Activated B cell treated with CpG ODN at 0.5 μM for 24 hours (primary cell): ENCODE results near the gene CNGB1. TPM values are rescaled to one million over a fixed set of nuclear protein-coding genes. Genes with fewer than 3 reads are reported as not detected.
"Not testable (repeated sequence)": the region's sequence is repeated elsewhere in the genome, so short reads cannot be mapped to it uniquely, and the experiment has no call there.

ENCODE experiments used
- ATAC-seq: fragments of 200-7000 bp; cut with Tn5 transposase; one replicate; pipeline ENCODE4 v1.10.0; 2021; ENCODE audit warnings: low read depth, mild to moderate bottlenecking, moderate library complexity
- CTCF ChIA-PET: fragments of 350-600 bp; sonication (Branson Sonifier 250); formaldehyde crosslinking; loops from one replicate; lab custom pipeline; 2021; ENCODE audit warnings: antibody characterized with exemption; lab: Charles Lee
- POLR2A ChIA-PET: fragments of 350-600 bp; sonication (Branson Sonifier 250); formaldehyde crosslinking; loops from one replicate; lab custom pipeline; 2021; ENCODE audit warnings: antibody characterized with exemption; lab: Charles Lee
- DNase-seq: peaks from one replicate; pipeline ENCODE4 v3.0.0; 2022
- H3K27ac Mint-ChIP-seq: one replicate; pipeline ENCODE4 v1.8.0; 2020; ENCODE audit warnings: mixed read lengths
- H3K27me3 Mint-ChIP-seq: one replicate; pipeline ENCODE4 v1.8.0; 2021; ENCODE audit warnings: mixed read lengths
- H3K36me3 Mint-ChIP-seq: one replicate; pipeline ENCODE4 v1.8.0; 2021; ENCODE audit warnings: low read depth, mixed read lengths
- H3K4me1 Mint-ChIP-seq: one replicate; pipeline ENCODE4 v1.8.0; 2021; ENCODE audit warnings: mixed read lengths
- H3K4me3 Mint-ChIP-seq: one replicate; pipeline ENCODE4 v1.8.0; 2020; ENCODE audit warnings: mild to moderate bottlenecking, mixed read lengths
- H3K9me3 Mint-ChIP-seq: one replicate; pipeline ENCODE4 v1.8.0; 2020; ENCODE audit warnings: mixed read lengths
- CTCF ChIP-seq: fragments of 200-600 bp; IDR thresholded peaks from one replicate; pipeline ENCODE4 v1.8.0; 2022; ENCODE audit warnings: antibody characterized with exemption, mild to moderate bottlenecking
- intact Hi-C: fragments of 100-400 bp; cut with micrococcal nuclease; formaldehyde crosslinking; loops from one replicate; pipeline ENCODE4 v1.15.1; 2024
- total RNA-seq: library from RNA; stranded (reverse); gene quantifications from 2 replicates; pipeline ENCODE4 v1.2.3, GENCODE V29; 2022

Gene CNGB1
- total RNA-seq, 1 donor from 2014 or later: not detected

- TF ChIP-seq CTCF: no peak
- no peaks in the 10 kb centered on the region for H3K9me3 Mint-ChIP-seq
- ChIA-PET CTCF (interaction anchor here (1.2 kb wide), 1 partner anchor 229 kb away, joined by 3 read pairs; no protein-coding TSS in a partner anchor), POLR2A (no interaction called here)
- no peak for ATAC-seq
- intact Hi-C loops: loop anchor here (5.0 to 10.0 kb wide), 2 partner anchors 410 to 858 kb away; no protein-coding TSS in a partner anchor
- H3K36me3 Mint-ChIP-seq: no peaks in the 10 kb centered on the region
- H3K4me3 Mint-ChIP-seq: no peak overlapping the region
- H3K27me3 Mint-ChIP-seq: peaks cover 21% of the 10 kb centered on the region
- no peak overlapping the region for H3K27ac Mint-ChIP-seq
- no peak for DNase-seq
- peaks cover 3% of the 10 kb centered on the region for H3K4me1 Mint-ChIP-seq
Measured at GRCh38 chr16:57897053-57897784, 73.7 kb downstream of the CNGB1 start.

- H3K27me3 Mint-ChIP-seq: peaks cover 22% of the 10 kb centered on the region
- H3K4me1 Mint-ChIP-seq, POLR2A ChIA-PET, H3K4me3 Mint-ChIP-seq, H3K27ac Mint-ChIP-seq, ATAC-seq, H3K36me3 Mint-ChIP-seq, H3K9me3 Mint-ChIP-seq, DNase-seq: not testable (repeated sequence)
- intact Hi-C loops: loop anchor here (5.0 to 10.0 kb wide), 2 partner anchors 412 to 860 kb away; no protein-coding TSS in a partner anchor
- CTCF ChIA-PET: interaction anchor here (0.7 kb wide), 1 partner anchor 299 kb away, joined by 3 read pairs; no protein-coding TSS in a partner anchor
Measured at GRCh38 chr16:57895081-57895547, 75.8 kb downstream of the CNGB1 start.

DNA sequence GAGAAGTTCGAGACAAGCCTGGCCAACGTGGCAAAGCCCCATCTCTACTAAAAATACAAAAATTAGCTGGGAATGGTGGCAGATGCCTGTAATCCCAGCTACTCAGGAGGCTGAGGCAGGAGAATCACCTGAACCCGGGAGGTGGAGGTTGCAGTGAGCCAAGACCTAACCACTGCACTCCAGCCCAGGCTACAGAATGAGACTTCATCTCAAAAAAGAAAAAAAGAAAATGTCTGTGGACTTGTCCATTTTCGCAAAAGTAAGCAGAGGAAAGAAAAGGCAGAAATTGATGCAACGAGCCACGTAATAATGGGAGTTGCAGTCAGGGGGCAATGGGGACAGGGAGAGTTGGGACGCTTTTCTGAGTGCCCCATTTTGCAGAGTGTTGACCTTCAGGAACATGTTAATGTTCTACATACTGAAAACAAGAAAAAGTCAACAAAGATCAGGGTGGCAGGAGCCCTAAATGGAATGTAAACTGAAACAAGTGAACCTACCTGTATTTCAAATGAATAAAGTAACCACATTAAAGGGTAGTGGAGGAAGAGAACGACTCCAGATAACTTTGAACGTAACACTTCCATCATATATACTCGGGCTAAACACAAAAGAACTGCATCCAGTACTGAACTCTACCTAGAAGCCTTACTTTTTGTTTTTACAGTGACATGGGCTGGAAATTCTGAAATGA is 76.4 kb downstream of the CNGB1 start:
- no peak for TF ChIP-seq CTCF
- Mint-ChIP-seq H3K36me3 (no peaks in the 10 kb centered on the region), H3K9me3 (no peaks in the 10 kb centered on the region), H3K4me3 (no peak overlapping the region), H3K27ac (no peak overlapping the region), H3K4me1 (peaks cover 3% of the 10 kb centered on the region), H3K27me3 (peaks cover 19% of the 10 kb centered on the region)
- CTCF ChIA-PET: interaction anchor here (0.7 kb wide), 1 partner anchor 299 kb away, joined by 3 read pairs; no protein-coding TSS in a partner anchor
- DNase-seq (no peak), ATAC-seq (no peak)
- POLR2A ChIA-PET: no interaction called here
- intact Hi-C loops: loop anchor here (5.0 to 10.0 kb wide), 2 partner anchors 413 to 860 kb away; no protein-coding TSS in a partner anchor

DNA sequence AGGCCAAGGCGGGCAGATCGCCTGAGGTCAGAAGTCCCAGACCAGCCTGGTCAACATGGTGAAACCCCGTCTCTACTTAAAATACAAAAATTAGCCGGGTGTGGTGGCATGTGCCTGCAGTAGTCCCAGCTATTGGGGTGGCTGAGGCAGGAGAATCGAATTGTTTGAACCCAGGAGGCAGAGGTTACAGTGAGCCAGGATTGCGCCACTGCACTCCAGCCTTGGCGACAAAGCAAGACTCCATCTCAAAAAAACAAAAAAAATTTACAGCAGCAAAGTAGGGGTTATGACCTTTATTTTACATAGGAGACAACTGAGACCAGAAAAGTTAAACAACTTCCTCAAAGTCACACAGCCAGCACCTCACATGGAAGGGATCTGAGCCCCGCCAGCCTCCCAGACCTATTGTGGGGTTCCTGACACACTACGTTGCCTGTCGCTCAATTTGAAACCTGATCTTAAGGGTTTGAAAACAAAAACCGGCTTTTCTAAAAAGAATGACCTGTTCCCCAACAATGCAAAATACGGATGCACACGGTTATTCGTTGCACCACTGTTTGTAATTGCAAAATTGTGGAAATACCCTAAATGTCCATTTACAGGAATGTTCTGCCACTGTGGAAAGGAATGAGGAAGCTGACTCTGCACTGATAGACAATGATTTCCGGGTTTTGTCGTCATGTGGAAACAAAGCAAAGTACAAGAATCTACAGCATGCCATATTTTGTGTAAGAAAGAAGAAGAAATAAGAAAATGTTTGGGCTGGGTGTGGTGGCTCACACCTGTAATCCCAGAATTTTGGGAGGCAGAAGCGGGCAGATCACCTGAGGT is 77.2 kb downstream of the CNGB1 start:
- Mint-ChIP-seq H3K4me3 (no peak overlapping the region), H3K27ac (no peak overlapping the region), H3K4me1 (peaks cover 3% of the 10 kb centered on the region), H3K36me3 (no peaks in the 10 kb centered on the region), H3K27me3 (peaks cover 20% of the 10 kb centered on the region), H3K9me3 (no peaks in the 10 kb centered on the region)
- ChIA-PET POLR2A (no interaction called here), CTCF (no interaction called here)
- intact Hi-C loops: loop anchor here (10.0 kb wide), 1 partner anchor 861 kb away; no protein-coding TSS in a partner anchor
- ATAC-seq (no peak), DNase-seq (no peak)
- TF ChIP-seq CTCF: no peak

DNA sequence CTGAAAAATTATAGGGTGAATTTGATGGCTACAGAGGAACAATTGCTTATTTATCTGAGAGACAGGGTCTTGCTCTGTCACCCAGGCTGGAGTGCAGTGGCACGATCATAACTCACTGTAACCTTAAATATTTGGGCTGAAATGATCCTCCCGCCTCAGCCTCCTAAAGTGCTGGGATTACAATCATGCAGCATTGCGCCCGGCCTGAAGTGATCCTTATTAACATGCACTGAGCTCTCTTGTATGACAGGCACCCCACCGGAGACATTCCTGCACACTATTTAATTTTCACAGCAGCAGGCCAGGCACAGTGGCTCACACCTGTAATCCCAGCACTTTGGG is 77.7 kb downstream of the CNGB1 start:
- CTCF ChIA-PET: no interaction called here
- peaks cover 3% of the 10 kb centered on the region for H3K4me1 Mint-ChIP-seq
- H3K27ac Mint-ChIP-seq: no peak overlapping the region

More for the DNA sequence above, 77.7 kb downstream of the CNGB1 start:
- intact Hi-C loops: loop anchor here (10.0 kb wide), 1 partner anchor 862 kb away; no protein-coding TSS in a partner anchor
- POLR2A ChIA-PET: no interaction called here
- no peaks in the 10 kb centered on the region for H3K36me3 Mint-ChIP-seq
- no peak for ATAC-seq
- peaks cover 26% of the 10 kb centered on the region for H3K27me3 Mint-ChIP-seq
- no peak for DNase-seq
- H3K4me3 Mint-ChIP-seq: no peak overlapping the region
- no peak for TF ChIP-seq CTCF
- no peaks in the 10 kb centered on the region for H3K9me3 Mint-ChIP-seq
